Osteoblast (primary cell): ENCODE data around the gene UNCX. TPM values are rescaled to one million over a fixed set of nuclear protein-coding genes. Genes with fewer than 3 reads are reported as not detected.

Source experiments
- DNase-seq: peaks from one replicate; pipeline ENCODE4 v3.0.0; 2011; ENCODE audit warnings: low spot score, mixed read lengths; ENCODE audit not compliant: insufficient read length; ENCODE audit errors: missing footprints
- H2AFZ ChIP-seq: 2 replicates; pipeline ENCODE4 v1.6.0; 2011; ENCODE audit warnings: mild to moderate bottlenecking, low read length
- H3K27ac ChIP-seq: 2 replicates; pipeline ENCODE4 v1.5.1; 2011; ENCODE audit warnings: mild to moderate bottlenecking, low read depth, low read length, moderate library complexity
- H3K27me3 ChIP-seq: 2 replicates; pipeline ENCODE4 v1.6.0; 2012; ENCODE audit warnings: mild to moderate bottlenecking, control low read depth, inconsistent platforms, low read length, moderate library complexity; ENCODE audit not compliant: insufficient read depth
- H3K36me3 ChIP-seq: 2 replicates; pipeline ENCODE4 v1.5.1; 2011; ENCODE audit warnings: mild to moderate bottlenecking, low read length, control low read depth, moderate library complexity; ENCODE audit not compliant: insufficient read depth
- H3K4me1 ChIP-seq: 2 replicates; pipeline ENCODE4 v1.5.1; 2011; ENCODE audit warnings: mild to moderate bottlenecking, low read length, control low read depth, moderate library complexity; ENCODE audit not compliant: insufficient read depth
- H3K4me2 ChIP-seq: 2 replicates; pipeline ENCODE4 v1.6.0; 2011; ENCODE audit warnings: mild to moderate bottlenecking, low read length; ENCODE audit not compliant: insufficient read depth
- H3K4me3 ChIP-seq: fragments of 200-600 bp; sonication (generic); 3 replicates; pipeline ENCODE4 v1.5.1; 2012; ENCODE audit warnings: mild to moderate bottlenecking, low read length, inconsistent platforms; ENCODE audit not compliant: insufficient read depth
- H3K79me2 ChIP-seq: 2 replicates; pipeline ENCODE4 v1.6.0; 2012; ENCODE audit warnings: mild to moderate bottlenecking, low read length, control low read depth, inconsistent platforms; ENCODE audit not compliant: insufficient read depth
- H3K9me3 ChIP-seq: 2 replicates; pipeline ENCODE4 v1.5.1; 2011; ENCODE audit warnings: low read depth, low read length, control low read depth
- H4K20me1 ChIP-seq: 2 replicates; pipeline ENCODE4 v1.6.0; 2012; ENCODE audit warnings: mild to moderate bottlenecking, low read length, control low read depth; ENCODE audit not compliant: insufficient read depth
- CTCF ChIP-seq: IDR thresholded peaks from 2 replicates; pipeline ENCODE4 v1.5.1; 2011; ENCODE audit warnings: mild to moderate bottlenecking, low read depth, low read length, moderate library complexity; ENCODE audit errors: extremely low read depth
- total RNA-seq: library from RNA; depleted of rRNA; stranded (reverse); fragments of >200 nt; gene quantifications from 2 replicates; pipeline ENCODE4 v1.2.3, GENCODE V29; 2012

The UNCX gene
- total RNA-seq, 1 donor = not detected

GRCh38 chr7:1240517-1241257 lies 8.0 kb downstream of the UNCX start:
- no peak for DNase-seq
- Histone ChIP-seq H3K4me3 (no peak overlapping the region), H3K79me2 (no peaks in the 10 kb centered on the region), H3K27ac (no peak overlapping the region), H3K9me3 (no peaks in the 10 kb centered on the region), H3K4me2 (no peak overlapping the region), H3K27me3 (peaks cover 86% of the 10 kb centered on the region), H3K4me1 (no peaks in the 10 kb centered on the region), H4K20me1 (no peaks in the 10 kb centered on the region), H3K36me3 (no peaks in the 10 kb centered on the region), H2AFZ (no peak overlapping the region)
- no peak for TF ChIP-seq CTCF

GRCh38 chr7:1241258-1241602 lies 8.6 kb downstream of the UNCX start:
- H3K9me3 ChIP-seq = no peaks in the 10 kb centered on the region
- no peak for TF ChIP-seq CTCF
- no peaks in the 10 kb centered on the region for H3K79me2 ChIP-seq
- no peak overlapping the region for H3K4me3 ChIP-seq
- H3K4me1 ChIP-seq = no peaks in the 10 kb centered on the region
- H3K27ac ChIP-seq = no peak overlapping the region
- peaks cover 90% of the 10 kb centered on the region for H3K27me3 ChIP-seq
- DNase-seq = no peak
- no peaks in the 10 kb centered on the region for H4K20me1 ChIP-seq
- H3K36me3 ChIP-seq = no peaks in the 10 kb centered on the region
- H2AFZ ChIP-seq = no peak overlapping the region
- H3K4me2 ChIP-seq = no peak overlapping the region

GRCh38 chr7:1241603-1242255 lies 9.1 kb downstream of the UNCX start:
- Histone ChIP-seq H3K27me3 (peaks cover 94% of the 10 kb centered on the region), H3K36me3 (no peaks in the 10 kb centered on the region), H2AFZ (no peak overlapping the region), H3K27ac (no peak overlapping the region), H3K4me3 (no peak overlapping the region), H3K4me2 (no peak overlapping the region), H4K20me1 (no peaks in the 10 kb centered on the region), H3K4me1 (no peaks in the 10 kb centered on the region), H3K9me3 (no peaks in the 10 kb centered on the region), H3K79me2 (no peaks in the 10 kb centered on the region)
- no peak for TF ChIP-seq CTCF
- DNase-seq = no peak

GRCh38 chr7:1242256-1242605 lies 9.6 kb downstream of the UNCX start:
- H2AFZ ChIP-seq = no peak overlapping the region
- no peak overlapping the region for H3K4me2 ChIP-seq
- no peak overlapping the region for H3K4me3 ChIP-seq
- no peaks in the 10 kb centered on the region for H3K9me3 ChIP-seq
- DNase-seq = no peak
- H3K36me3 ChIP-seq = no peaks in the 10 kb centered on the region
- TF ChIP-seq CTCF = no peak
- no peaks in the 10 kb centered on the region for H3K79me2 ChIP-seq
- no peak overlapping the region for H3K27ac ChIP-seq
- H4K20me1 ChIP-seq = no peaks in the 10 kb centered on the region
- H3K4me1 ChIP-seq = no peaks in the 10 kb centered on the region
- peaks cover 94% of the 10 kb centered on the region for H3K27me3 ChIP-seq
